ENCODE measurements around the gene ANKRD55. TPM values are rescaled to one million over a fixed set of nuclear protein-coding genes. Genes with fewer than 3 reads are reported as not detected.
"Not testable (repeated sequence)": the region's sequence is repeated elsewhere in the genome, so short reads cannot be mapped to it uniquely, and the experiment has no call there.

Gene ANKRD55
- total RNA-seq, 4 donors from 2014 or later: 0.17 to 0.37 (median 0.32) TPM; not detected in 1

DNA sequence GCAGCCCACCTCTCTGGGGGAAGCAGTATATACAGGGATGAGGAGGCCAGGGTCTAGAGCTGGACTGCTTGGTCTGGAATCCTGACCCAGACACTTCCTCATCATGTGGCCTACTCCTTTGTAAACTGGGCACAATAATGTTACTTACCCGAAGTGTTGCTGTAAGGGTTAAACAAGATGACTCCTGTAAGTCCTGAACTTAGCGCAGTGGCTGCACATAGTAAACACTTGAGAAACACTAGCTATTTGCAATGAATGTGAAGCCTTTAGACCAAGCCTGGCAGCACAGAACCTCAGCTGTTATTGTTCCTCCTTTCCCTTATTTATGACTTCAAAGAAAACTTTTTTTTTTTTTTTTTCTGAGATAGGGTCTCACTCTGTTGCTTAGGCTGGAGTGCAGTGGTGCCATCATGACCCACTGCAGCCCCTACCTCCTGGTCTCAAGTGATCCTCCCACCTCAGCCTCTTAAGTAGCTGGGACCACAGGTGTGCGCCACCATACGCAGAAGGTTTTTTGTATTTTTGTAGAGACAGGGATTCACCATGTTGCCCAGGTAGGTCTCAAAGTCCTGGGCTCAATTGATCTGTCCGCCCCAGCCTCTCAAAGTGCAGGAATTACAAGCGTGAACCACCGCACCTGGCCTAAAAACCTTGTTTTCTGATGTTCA, 142.2 kb downstream of the ANKRD55 start:
- no peak for DNase-seq (ENCODE audit: low spot score in 2 of 2)
- no peak overlapping the region for H3K4me3 ChIP-seq (ENCODE audit: low read depth, poor library complexity, severe bottlenecking)
- 94 to 99% methylated on average over 7 of the region's 7 CpGs for WGBS, 2 donors
- intact Hi-C loops (cut with DNase I; ENCODE audit: low total_unique reads): no loop called here
- TF ChIP-seq, protein P1, sequence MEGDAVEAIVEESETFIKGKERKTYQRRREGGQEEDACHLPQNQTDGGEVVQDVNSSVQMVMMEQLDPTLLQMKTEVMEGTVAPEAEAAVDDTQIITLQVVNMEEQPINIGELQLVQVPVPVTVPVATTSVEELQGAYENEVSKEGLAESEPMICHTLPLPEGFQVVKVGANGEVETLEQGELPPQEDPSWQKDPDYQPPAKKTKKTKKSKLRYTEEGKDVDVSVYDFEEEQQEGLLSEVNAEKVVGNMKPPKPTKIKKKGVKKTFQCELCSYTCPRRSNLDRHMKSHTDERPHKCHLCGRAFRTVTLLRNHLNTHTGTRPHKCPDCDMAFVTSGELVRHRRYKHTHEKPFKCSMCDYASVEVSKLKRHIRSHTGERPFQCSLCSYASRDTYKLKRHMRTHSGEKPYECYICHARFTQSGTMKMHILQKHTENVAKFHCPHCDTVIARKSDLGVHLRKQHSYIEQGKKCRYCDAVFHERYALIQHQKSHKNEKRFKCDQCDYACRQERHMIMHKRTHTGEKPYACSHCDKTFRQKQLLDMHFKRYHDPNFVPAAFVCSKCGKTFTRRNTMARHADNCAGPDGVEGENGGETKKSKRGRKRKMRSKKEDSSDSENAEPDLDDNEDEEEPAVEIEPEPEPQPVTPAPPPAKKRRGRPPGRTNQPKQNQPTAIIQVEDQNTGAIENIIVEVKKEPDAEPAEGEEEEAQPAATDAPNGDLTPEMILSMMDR (IDR thresholded peaks at IDR 0.05): no peak
- no peak for TF ChIP-seq POLR2A (IDR thresholded peaks at IDR 0.05)

GRCh38 chr5:56088967-56089829, 143.9 kb downstream of the ANKRD55 start:
- H3K4me3 ChIP-seq (ENCODE audit: low read depth, poor library complexity, severe bottlenecking): no peak overlapping the region
- DNase-seq (ENCODE audit: low spot score in 2 of 2): no peak
- 57 to 80% methylated on average over 5 of the region's 5 CpGs for WGBS, 2 donors
- TF ChIP-seq POLR2A (IDR thresholded peaks at IDR 0.05): no peak
- TF ChIP-seq, protein P1 (IDR thresholded peaks at IDR 0.05): no peak
- intact Hi-C loops (cut with DNase I; ENCODE audit: low total_unique reads): no loop called here

- H3K4me3 ChIP-seq (ENCODE audit: low read depth, poor library complexity, severe bottlenecking): no peak overlapping the region
- intact Hi-C loops (cut with DNase I; ENCODE audit: low total_unique reads): no loop called here
- 51 to 62% methylated on average over 4 of the region's 4 CpGs for WGBS, 2 donors
- no peak for DNase-seq (ENCODE audit: low spot score in 2 of 2)
- no peak for TF ChIP-seq POLR2A (IDR thresholded peaks at IDR 0.05)
- TF ChIP-seq, protein P1 (IDR thresholded peaks at IDR 0.05): no peak
Measured at GRCh38 chr5:56088431-56088949, 144.6 kb downstream of the ANKRD55 start.

DNA sequence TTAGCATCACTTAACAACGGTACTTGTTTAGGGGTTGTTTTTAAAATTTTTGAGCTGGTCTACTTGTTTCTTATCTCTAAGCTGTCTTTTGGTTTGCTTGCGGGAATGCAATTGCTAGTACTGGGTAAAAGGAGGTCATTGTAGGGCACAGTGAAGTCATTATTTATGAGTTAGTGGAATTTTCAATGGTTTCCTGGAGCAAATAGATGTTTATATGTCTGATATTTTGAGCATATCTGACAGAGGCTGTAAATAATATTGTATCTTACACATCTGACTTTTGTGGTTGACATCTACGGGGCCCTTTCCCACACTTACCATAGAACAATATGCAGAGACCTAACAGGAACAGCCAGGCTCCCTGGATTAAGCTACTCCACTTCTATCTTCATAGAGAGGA, 147.9 kb downstream of the ANKRD55 start:
- intact Hi-C loops (cut with DNase I; ENCODE audit: low total_unique reads): no loop called here
- WGBS, 2 donors: 44 to 50% methylated on average over 3 of the region's 3 CpGs
- DNase-seq (ENCODE audit: low spot score in 2 of 2): no peak
- TF ChIP-seq, protein P1 (IDR thresholded peaks at IDR 0.05): no peak
- no peak for TF ChIP-seq POLR2A (IDR thresholded peaks at IDR 0.05)
- no peak overlapping the region for H3K4me3 ChIP-seq (ENCODE audit: low read depth, poor library complexity, severe bottlenecking)

GRCh38 chr5:56083286-56083854, 149.8 kb downstream of the ANKRD55 start:
- intact Hi-C loops (cut with DNase I; ENCODE audit: low total_unique reads): no loop called here
- no peak for DNase-seq (ENCODE audit: low spot score in 2 of 2)
- H3K4me3 ChIP-seq (ENCODE audit: low read depth, poor library complexity, severe bottlenecking): no peak overlapping the region
- WGBS, 2 donors: 93 to 98% methylated on average over 20 of the region's 20 CpGs
- TF ChIP-seq, protein P1 (IDR thresholded peaks at IDR 0.05): no peak
- no peak for TF ChIP-seq POLR2A (IDR thresholded peaks at IDR 0.05)

- H3K4me3 ChIP-seq (ENCODE audit: low read depth, poor library complexity, severe bottlenecking); intact Hi-C loops (cut with DNase I; ENCODE audit: low total_unique reads); DNase-seq (ENCODE audit: low spot score in 2 of 2): not testable (repeated sequence)
Measured at GRCh38 chr5:56081053-56081642, 152.0 kb downstream of the ANKRD55 start.

Data from lower leg skin (tissue), 4 donors.